Endothelial cell of umbilical vein (primary cell): Measurements from ENCODE around the gene MLX. TPM values are rescaled to one million over a fixed set of nuclear protein-coding genes. Genes with fewer than 3 reads are reported as not detected.

Source experiments
- BruUV-seq: library from RNA; stranded (reverse); fragments of 400-500 nt; replicated peaks from 2 replicates; lab custom pipeline; 2021; lab: Mats Ljungman, UMichigan
- CTCF ChIA-PET: fragments of 300-600, 350-600 bp; sonication (Branson Sonifier 250); formaldehyde crosslinking; loops from one replicate; lab custom pipeline; 2021; ENCODE audit warnings: antibody characterized with exemption, inconsistent platforms; lab: Charles Lee
- POLR2A ChIA-PET: fragments of 300-600, 350-600 bp; sonication (Branson Sonifier 250); formaldehyde crosslinking; loops from one replicate; lab custom pipeline; 2021; ENCODE audit warnings: antibody characterized with exemption, inconsistent platforms; lab: Charles Lee
- DNase-seq: peaks from one replicate; pipeline ENCODE4 v3.0.0-alpha.2; 2011; ENCODE audit warnings: low read depth, low spot score
- FAIRE-seq: peaks from 2 replicates; lab custom pipeline; 2011; peaks lifted over from hg19 to GRCh38; lab: Jason Lieb, UNC
- H2AFZ ChIP-seq: 2 replicates; pipeline ENCODE4 v1.6.0; 2012; ENCODE audit warnings: low read depth, low read length, control low read depth, inconsistent platforms
- H3K27ac ChIP-seq: 2 replicates; pipeline ENCODE4 v1.5.1; 2011; ENCODE audit warnings: low read depth, mild to moderate bottlenecking, control low read depth, low read length, moderate library complexity; ENCODE audit not compliant: insufficient read depth
- H3K27me3 ChIP-seq, 2 experiments: 2 replicates each; pipeline versions ENCODE4 v1.6.0 to v1.6.1; 2011; ENCODE audit warnings: low read length in 2 of 2, mixed read lengths in 1 of 2; ENCODE audit not compliant: control insufficient read depth in 2 of 2, insufficient read depth in 2 of 2
- H3K36me3 ChIP-seq, 2 experiments: 2 replicates in 1 of 2; 3 replicates in 1 of 2; pipeline ENCODE4 v1.5.1; 2011; ENCODE audit warnings: low read length in 2 of 2, mild to moderate bottlenecking in 1 of 2, moderate library complexity in 1 of 2; ENCODE audit not compliant: control insufficient read depth in 2 of 2, insufficient read depth in 2 of 2; ENCODE audit errors: extremely low read depth in 1 of 2
- H3K4me1 ChIP-seq: 3 replicates; pipeline ENCODE4 v1.5.1; 2011; ENCODE audit warnings: mild to moderate bottlenecking, low read length; ENCODE audit not compliant: control insufficient read depth, insufficient read depth; ENCODE audit errors: extremely low read depth
- H3K4me2 ChIP-seq: 2 replicates; pipeline ENCODE4 v1.6.1; 2011; ENCODE audit warnings: low read length, control low read depth, mixed read lengths; ENCODE audit not compliant: insufficient read depth
- H3K4me3 ChIP-seq, 3 experiments: fragments of 200-600 bp in 1 of 3; sonication (generic), shearing (Covaris generic) in 1 of 3; replicated peaks in 1 of 3; 2 replicates each; pipeline ENCODE4 v1.5.1; 2011 to 2016; ENCODE audit warnings: control low read depth in 3 of 3, low read length in 3 of 3, mild to moderate bottlenecking in 2 of 3, inconsistent platforms in 1 of 3, low read depth in 1 of 3, moderate library complexity in 1 of 3; ENCODE audit not compliant: insufficient read depth in 1 of 3
- H3K79me2 ChIP-seq: 2 replicates; pipeline ENCODE4 v1.6.0; 2012; ENCODE audit warnings: low read length, inconsistent platforms; ENCODE audit not compliant: control insufficient read depth, insufficient read depth
- H3K9ac ChIP-seq: replicated peaks from 2 replicates; pipeline ENCODE3; 2011; ENCODE audit warnings: low read length, control low read depth; ENCODE audit not compliant: insufficient read depth; ENCODE audit errors: extremely low read depth
- H3K9me1 ChIP-seq: replicated peaks from 3 replicates; pipeline ENCODE4 v1.6.0; 2011; ENCODE audit warnings: mild to moderate bottlenecking, low read length; ENCODE audit not compliant: control insufficient read depth, insufficient read depth; ENCODE audit errors: extremely low read depth
- H3K9me3 ChIP-seq: replicated peaks from 2 replicates; pipeline ENCODE4 v1.5.1; 2012; ENCODE audit warnings: low read length, inconsistent platforms; ENCODE audit not compliant: control insufficient read depth, insufficient read depth
- H4K20me1 ChIP-seq: replicated peaks from 2 replicates; pipeline ENCODE3; 2011; ENCODE audit warnings: mild to moderate bottlenecking, low read length; ENCODE audit not compliant: control insufficient read depth, insufficient read depth; ENCODE audit errors: extremely low read depth
- EZH2 ChIP-seq: IDR thresholded peaks from 2 replicates; pipeline ENCODE4 v1.6.1; 2012; ENCODE audit warnings: borderline replicate concordance, low read depth, mild to moderate bottlenecking, moderate library complexity, low read length, inconsistent platforms; ENCODE audit not compliant: severe bottlenecking
- FOS ChIP-seq: IDR thresholded peaks from 2 replicates; pipeline ENCODE4 v1.6.1; 2011; ENCODE audit warnings: mild to moderate bottlenecking, low read length, moderate library complexity, borderline replicate concordance; ENCODE audit not compliant: insufficient read depth
- GATA2 ChIP-seq: IDR thresholded peaks from 2 replicates; pipeline ENCODE4 v1.7.0; 2011; ENCODE audit warnings: low read depth, mild to moderate bottlenecking, moderate library complexity, mixed read lengths, low read length; ENCODE audit not compliant: insufficient read length, insufficient read depth
- JUN ChIP-seq: IDR thresholded peaks from 2 replicates; pipeline ENCODE4 v1.6.1; 2011; ENCODE audit warnings: borderline replicate concordance, low read depth; ENCODE audit not compliant: insufficient read length, insufficient read depth
- MYC ChIP-seq: IDR thresholded peaks from one replicate; pipeline ENCODE4 v1.6.1; 2011; ENCODE audit warnings: mild to moderate bottlenecking, low read depth, low read length
- POLR2A ChIP-seq: IDR thresholded peaks from 2 replicates; pipeline ENCODE4 v1.6.1; 2012; ENCODE audit warnings: low read depth, mild to moderate bottlenecking, control low read depth, low read length
- POLR2AphosphoS5 ChIP-seq: IDR thresholded peaks from 2 replicates; pipeline ENCODE4 v1.6.1; 2012; ENCODE audit warnings: low read depth, mild to moderate bottlenecking, control low read depth, low read length, moderate library complexity; ENCODE audit not compliant: insufficient read depth
- dilution Hi-C: fragments of 300-500 bp; cut with MboI; formaldehyde crosslinking; loops from one replicate; pipeline ENCODE4 v1.15.0; 2019; ENCODE audit warnings: low sequenced_read_pairs; ENCODE audit not compliant: extremely low pct_ligation_motif_present
- intact Hi-C: fragments of 100-400 bp; cut with micrococcal nuclease; formaldehyde crosslinking; loops from one replicate; pipeline ENCODE4 v1.10.0; 2022
- polyA plus RNA-seq, 4 experiments: library from polyadenylated mRNA; depleted of rRNA in 3 of 4; stranded (reverse) in 3 of 4; unstranded in 1 of 4; fragments of >200 nt; gene quantifications; 2 replicates each; pipeline versions ENCODE4 v1.2.1 to v1.2.3, GENCODE V29; 2011 to 2012; ENCODE audit warnings: missing spikeins in 1 of 4
- total RNA-seq: library from RNA; stranded (reverse); gene quantifications from 2 replicates; pipeline ENCODE4 v1.2.3, GENCODE V29; 2021
- TF ChIP-seq, protein P1 (sequence below): IDR thresholded peaks from 2 replicates; pipeline ENCODE4 v1.6.1; 2011; ENCODE audit not compliant: insufficient read depth, insufficient read length
- TF ChIP-seq, protein P2 (sequence below), 2 donors: IDR thresholded peaks; 1 replicate in 1 of 2; 2 replicates in 1 of 2; pipeline ENCODE4 v1.5.1; 2011; ENCODE audit warnings: low read length in 2 of 2, mild to moderate bottlenecking in 2 of 2, moderate library complexity in 2 of 2, control low read depth in 1 of 2, inconsistent platforms in 1 of 2, low read depth in 1 of 2; ENCODE audit not compliant: insufficient read depth in 1 of 2; ENCODE audit errors: extremely low read depth in 1 of 2

The MLX gene
- total and polyA plus RNA-seq, 2 donors (not counting 3 experiments of a cell fraction or from before 2014, with no cell fraction given), result 40.3 to 42.7 TPM

DNA sequence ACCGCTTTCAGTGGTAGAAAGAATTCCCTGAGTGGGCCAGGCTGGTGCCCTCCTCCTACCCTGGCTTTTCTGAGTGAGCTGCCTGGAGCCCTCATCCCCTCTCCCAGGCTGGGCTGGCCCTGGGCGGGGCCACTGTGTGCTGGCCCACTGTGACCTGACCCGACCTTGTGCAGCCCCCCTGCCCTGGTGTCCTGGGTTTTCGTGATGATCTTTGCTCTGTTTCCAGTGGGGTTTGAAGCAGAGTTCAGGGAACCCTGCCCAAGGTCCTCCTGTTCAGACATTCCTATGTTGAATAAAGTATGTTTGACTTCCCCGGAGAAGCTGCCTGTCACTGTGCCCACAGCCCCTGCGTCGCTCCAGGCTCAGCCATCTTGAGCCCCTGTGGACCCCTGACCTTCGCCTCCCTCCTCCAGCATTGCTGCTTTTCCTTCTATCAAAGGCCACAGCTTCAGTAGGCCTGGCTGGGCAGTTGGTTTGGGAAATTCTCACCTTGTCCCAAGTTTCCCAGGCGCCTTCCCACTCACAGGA lies 44.6 kb upstream of the MLX start:
- peak overlapping the region; percentile 100 for H3K27ac ChIP-seq
- no peak overlapping the region for H3K9ac ChIP-seq
- BruUV-seq, result no TSS peak
- intact Hi-C loops (loop anchor here (10.0 kb wide), 2 partner anchors 388 to 498 kb away; partner anchors contain the start of gene NKIRAS2), dilution Hi-C loops (loop anchor here (25.0 kb wide), 1 partner anchor 185 kb away; no protein-coding TSS in a partner anchor)
- no peaks in the 10 kb centered on the region for H3K27me3 ChIP-seq
- H3K4me1 ChIP-seq, result peaks cover 63% of the 10 kb centered on the region
- FAIRE-seq (no peak), DNase-seq (no peak)
- no peaks in the 10 kb centered on the region for H3K79me2 ChIP-seq
- ChIA-PET POLR2A (no interaction called here), CTCF (no interaction called here)
- H3K4me2 ChIP-seq, result no peak overlapping the region
- no peaks in the 10 kb centered on the region for H3K9me1 ChIP-seq
- no peaks in the 10 kb centered on the region for H3K36me3 ChIP-seq
- H2AFZ ChIP-seq, result no peak overlapping the region
- H4K20me1 ChIP-seq, result no peaks in the 10 kb centered on the region
- no peaks in the 10 kb centered on the region for H3K9me3 ChIP-seq
- no peak for TF ChIP-seq EZH2
- TF ChIP-seq GATA2, result no peak
- TF ChIP-seq JUN, result no peak
- TF ChIP-seq MYC, result no peak
- TF ChIP-seq, protein P1, sequence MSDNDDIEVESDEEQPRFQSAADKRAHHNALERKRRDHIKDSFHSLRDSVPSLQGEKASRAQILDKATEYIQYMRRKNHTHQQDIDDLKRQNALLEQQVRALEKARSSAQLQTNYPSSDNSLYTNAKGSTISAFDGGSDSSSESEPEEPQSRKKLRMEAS, result no peak
- TF ChIP-seq POLR2A, result no peak
- TF ChIP-seq FOS, result no peak
- no peak for TF ChIP-seq POLR2AphosphoS5
- TF ChIP-seq, protein P2, sequence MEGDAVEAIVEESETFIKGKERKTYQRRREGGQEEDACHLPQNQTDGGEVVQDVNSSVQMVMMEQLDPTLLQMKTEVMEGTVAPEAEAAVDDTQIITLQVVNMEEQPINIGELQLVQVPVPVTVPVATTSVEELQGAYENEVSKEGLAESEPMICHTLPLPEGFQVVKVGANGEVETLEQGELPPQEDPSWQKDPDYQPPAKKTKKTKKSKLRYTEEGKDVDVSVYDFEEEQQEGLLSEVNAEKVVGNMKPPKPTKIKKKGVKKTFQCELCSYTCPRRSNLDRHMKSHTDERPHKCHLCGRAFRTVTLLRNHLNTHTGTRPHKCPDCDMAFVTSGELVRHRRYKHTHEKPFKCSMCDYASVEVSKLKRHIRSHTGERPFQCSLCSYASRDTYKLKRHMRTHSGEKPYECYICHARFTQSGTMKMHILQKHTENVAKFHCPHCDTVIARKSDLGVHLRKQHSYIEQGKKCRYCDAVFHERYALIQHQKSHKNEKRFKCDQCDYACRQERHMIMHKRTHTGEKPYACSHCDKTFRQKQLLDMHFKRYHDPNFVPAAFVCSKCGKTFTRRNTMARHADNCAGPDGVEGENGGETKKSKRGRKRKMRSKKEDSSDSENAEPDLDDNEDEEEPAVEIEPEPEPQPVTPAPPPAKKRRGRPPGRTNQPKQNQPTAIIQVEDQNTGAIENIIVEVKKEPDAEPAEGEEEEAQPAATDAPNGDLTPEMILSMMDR (IDR thresholded peaks at IDR 0.05; ENCODE audit: extremely low read depth in 1 of 2, insufficient read depth in 1 of 2, low read depth in 1 of 2, low read length in 2 of 2), result no peak
- no peak overlapping the region for H3K4me3 ChIP-seq
